ENCODE results near the gene SCML1. TPM values are rescaled to one million over a fixed set of nuclear protein-coding genes. Genes with fewer than 3 reads are reported as not detected.

The SCML1 gene
- total and polyA plus RNA-seq, 2 donors (not counting 3 experiments of a cell fraction or from before 2014, with no cell fraction given), result 8.8 to 12.4 TPM

GRCh38 chrX:17705211-17705610 lies 32.1 kb upstream of the SCML1 start:
- dilution Hi-C loops (cut with MboI; ENCODE audit: extremely low pct_ligation_motif_present, low sequenced_read_pairs), result no loop called here
- POLR2A ChIA-PET, result no interaction called here
- TF ChIP-seq GATA2 (IDR thresholded peaks at IDR 0.05; ENCODE audit: insufficient read depth, insufficient read length, low read depth, low read length) (no peak), POLR2AphosphoS5 (IDR thresholded peaks at IDR 0.05; ENCODE audit: insufficient read depth, low read depth, low read length) (no peak), POLR2A (IDR thresholded peaks at IDR 0.05; ENCODE audit: low read depth, low read length) (no peak), MYC (IDR thresholded peaks at IDR 0.05; ENCODE audit: low read depth, low read length) (no peak), EZH2 (IDR thresholded peaks at IDR 0.05; ENCODE audit: borderline replicate concordance, low read depth, low read length, severe bottlenecking) (no peak), FOS (IDR thresholded peaks at IDR 0.05; ENCODE audit: borderline replicate concordance, insufficient read depth, low read length) (no peak), JUN (IDR thresholded peaks at IDR 0.05; ENCODE audit: borderline replicate concordance, insufficient read depth, insufficient read length, low read depth) (no peak)
- TF ChIP-seq, protein P1, sequence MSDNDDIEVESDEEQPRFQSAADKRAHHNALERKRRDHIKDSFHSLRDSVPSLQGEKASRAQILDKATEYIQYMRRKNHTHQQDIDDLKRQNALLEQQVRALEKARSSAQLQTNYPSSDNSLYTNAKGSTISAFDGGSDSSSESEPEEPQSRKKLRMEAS (IDR thresholded peaks at IDR 0.05; ENCODE audit: insufficient read depth, insufficient read length), result no peak
- TF ChIP-seq, protein P2, sequence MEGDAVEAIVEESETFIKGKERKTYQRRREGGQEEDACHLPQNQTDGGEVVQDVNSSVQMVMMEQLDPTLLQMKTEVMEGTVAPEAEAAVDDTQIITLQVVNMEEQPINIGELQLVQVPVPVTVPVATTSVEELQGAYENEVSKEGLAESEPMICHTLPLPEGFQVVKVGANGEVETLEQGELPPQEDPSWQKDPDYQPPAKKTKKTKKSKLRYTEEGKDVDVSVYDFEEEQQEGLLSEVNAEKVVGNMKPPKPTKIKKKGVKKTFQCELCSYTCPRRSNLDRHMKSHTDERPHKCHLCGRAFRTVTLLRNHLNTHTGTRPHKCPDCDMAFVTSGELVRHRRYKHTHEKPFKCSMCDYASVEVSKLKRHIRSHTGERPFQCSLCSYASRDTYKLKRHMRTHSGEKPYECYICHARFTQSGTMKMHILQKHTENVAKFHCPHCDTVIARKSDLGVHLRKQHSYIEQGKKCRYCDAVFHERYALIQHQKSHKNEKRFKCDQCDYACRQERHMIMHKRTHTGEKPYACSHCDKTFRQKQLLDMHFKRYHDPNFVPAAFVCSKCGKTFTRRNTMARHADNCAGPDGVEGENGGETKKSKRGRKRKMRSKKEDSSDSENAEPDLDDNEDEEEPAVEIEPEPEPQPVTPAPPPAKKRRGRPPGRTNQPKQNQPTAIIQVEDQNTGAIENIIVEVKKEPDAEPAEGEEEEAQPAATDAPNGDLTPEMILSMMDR (IDR thresholded peaks at IDR 0.05; ENCODE audit: extremely low read depth in 1 of 2, insufficient read depth in 1 of 2, low read depth in 1 of 2, low read length in 2 of 2), result no peak

More at GRCh38 chrX:17705211-17705610, 32.1 kb upstream of the SCML1 start:
- H2AFZ ChIP-seq (ENCODE audit: low read depth, low read length), result no peak overlapping the region
- peaks cover 0 to 2% of the 10 kb centered on the region in 2 experiments for H3K27me3 ChIP-seq (ENCODE audit: control insufficient read depth in 2 of 2, insufficient read depth in 2 of 2, low read length in 2 of 2)
- no peak overlapping the region for H3K4me3 ChIP-seq (replicated peaks in 1 of 3; ENCODE audit: insufficient read depth in 1 of 3, low read depth in 1 of 3, low read length in 3 of 3)
- H3K4me1 ChIP-seq (ENCODE audit: control insufficient read depth, extremely low read depth, insufficient read depth, low read length), result no peaks in the 10 kb centered on the region
- DNase-seq (ENCODE audit: low read depth, low spot score), result no peak
- no peak overlapping the region for H3K9ac ChIP-seq (replicated peaks; ENCODE audit: extremely low read depth, insufficient read depth, low read length)
- H3K79me2 ChIP-seq (ENCODE audit: control insufficient read depth, insufficient read depth, low read length), result no peaks in the 10 kb centered on the region
- no peak overlapping the region for H3K27ac ChIP-seq (ENCODE audit: insufficient read depth, low read depth, low read length)
- no peaks in the 10 kb centered on the region for H4K20me1 ChIP-seq (replicated peaks; ENCODE audit: control insufficient read depth, extremely low read depth, insufficient read depth, low read length)
- no peak overlapping the region for H3K4me2 ChIP-seq (ENCODE audit: insufficient read depth, low read length)
- no peaks in the 10 kb centered on the region for H3K9me3 ChIP-seq (replicated peaks; ENCODE audit: control insufficient read depth, insufficient read depth, low read length)
- FAIRE-seq, result no peak
- no TSS peak for BruUV-seq (replicated peaks)
- intact Hi-C loops (cut with micrococcal nuclease), result no loop called here
- H3K9me1 ChIP-seq (replicated peaks; ENCODE audit: control insufficient read depth, extremely low read depth, insufficient read depth, low read length), result no peaks in the 10 kb centered on the region
- no peaks in the 10 kb centered on the region for H3K36me3 ChIP-seq (ENCODE audit: control insufficient read depth in 2 of 2, extremely low read depth in 1 of 2, insufficient read depth in 2 of 2, low read length in 2 of 2)
- CTCF ChIA-PET, result no interaction called here

Measured in endothelial cell of umbilical vein (primary cell).